ENCODE results near the gene P2RY2.
"Not testable (repeated sequence)": the region's sequence is repeated elsewhere in the genome, so short reads cannot be mapped to it uniquely, and the experiment has no call there.

The P2RY2 gene

DNA sequence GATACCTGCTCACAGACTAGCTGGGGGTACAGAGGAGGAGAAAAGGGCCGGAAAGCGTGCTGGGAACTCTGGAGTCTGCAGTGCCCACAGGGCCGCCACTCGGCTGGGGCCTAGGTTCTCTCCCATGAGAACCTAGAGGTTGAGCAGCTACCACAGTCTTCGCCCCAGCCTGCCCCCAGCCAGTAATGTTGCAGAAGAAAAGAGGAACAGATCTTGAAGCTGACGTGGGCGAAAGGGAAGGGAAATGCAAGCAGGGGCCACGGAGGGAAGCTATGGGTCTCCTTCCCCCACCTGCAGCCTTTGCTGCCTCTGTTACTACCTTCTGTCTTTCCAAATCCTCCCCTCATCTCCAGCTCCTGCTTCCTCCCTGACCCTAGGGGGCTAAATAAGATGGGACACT is 28.8 kb upstream of the P2RY2 start:
- no peak for DNase-seq

DNA sequence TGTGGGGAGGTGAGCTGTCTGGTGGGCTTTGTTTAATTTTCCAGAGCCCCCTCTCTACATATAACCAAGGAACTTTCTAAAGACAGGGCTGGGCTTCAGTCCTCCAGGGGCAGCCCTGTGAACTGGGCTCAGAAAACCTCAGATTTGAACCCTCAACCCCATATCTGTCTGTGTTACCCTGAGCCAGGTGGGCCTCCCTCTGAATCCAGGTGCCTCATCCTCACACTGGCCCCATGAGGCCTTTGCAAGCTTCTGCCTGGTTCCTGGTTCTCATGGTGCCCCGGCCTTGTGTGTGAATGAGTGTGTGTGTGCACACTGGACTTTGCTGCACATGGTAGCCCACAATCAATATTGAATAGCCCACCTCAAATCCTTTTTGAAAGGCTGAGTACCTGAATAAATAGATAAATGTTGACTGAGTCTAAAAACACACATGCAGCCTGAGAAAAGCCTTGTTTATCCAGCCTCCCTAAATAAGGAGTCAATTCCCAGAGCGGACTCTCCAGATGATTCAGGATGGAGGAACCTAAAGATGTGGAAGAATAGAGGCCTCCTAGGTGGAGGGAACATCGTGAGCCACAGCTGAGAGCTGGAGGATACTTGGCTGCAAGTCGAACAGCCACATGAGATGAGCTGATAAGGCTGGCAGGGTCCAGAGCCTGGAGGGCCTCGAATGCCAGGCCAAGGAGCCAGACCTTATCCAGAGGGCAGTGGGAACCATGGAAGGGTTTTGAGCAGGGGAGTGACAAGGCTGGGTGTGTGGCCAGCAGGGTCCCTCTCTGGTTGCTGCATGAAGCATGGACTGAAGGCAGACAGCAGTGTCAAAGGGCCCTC is 28.1 kb upstream of the P2RY2 start:
- DNase-seq, result no peak

DNA sequence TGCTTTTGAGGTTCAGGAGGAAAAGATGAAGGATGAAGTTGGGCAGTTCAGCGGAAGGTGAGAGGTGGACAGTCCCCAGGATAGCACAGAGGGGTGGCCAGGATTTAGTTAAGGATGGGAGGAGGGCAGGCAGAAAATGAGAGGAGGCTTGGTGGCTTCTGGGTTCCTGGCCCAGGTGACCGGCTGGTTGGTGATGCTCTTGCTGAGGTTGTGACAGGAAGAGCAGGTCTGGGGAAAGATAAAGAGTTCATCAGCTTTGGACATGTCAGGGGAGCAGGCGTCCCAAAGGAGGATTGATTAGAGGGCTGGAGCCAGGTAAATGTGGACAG is 27.6 kb upstream of the P2RY2 start:
- no peak for DNase-seq

GRCh38 chr11:73191151-73191550 is 26.9 kb upstream of the P2RY2 start:
- DNase-seq, result no peak

GRCh38 chr11:73192272-73192671 is 25.8 kb upstream of the P2RY2 start:
- no peak for DNase-seq

GRCh38 chr11:73193251-73194033 is 24.6 kb upstream of the P2RY2 start:
- DNase-seq, result no peak

DNA sequence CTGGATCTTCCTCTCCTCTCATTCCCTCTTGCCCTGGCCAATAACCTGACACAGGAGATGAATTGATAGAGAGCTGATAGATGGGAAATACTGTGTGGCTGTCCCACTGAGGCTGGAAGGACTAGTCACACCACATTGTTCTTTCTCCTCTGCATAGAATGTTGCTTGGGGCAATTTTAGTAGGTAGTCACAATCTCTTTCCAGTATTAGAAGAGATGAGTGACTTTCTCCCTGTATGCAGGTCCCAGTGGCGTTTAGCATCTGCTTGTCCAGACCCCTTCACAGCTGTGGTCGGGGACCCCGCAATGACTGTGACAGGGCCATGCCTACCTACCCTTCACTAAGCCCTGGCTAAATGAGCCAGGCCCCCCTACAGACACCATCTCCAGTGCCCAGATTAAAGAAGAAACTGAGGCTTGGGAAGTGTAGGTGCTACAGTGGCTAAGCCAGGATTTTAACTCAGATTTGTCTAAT is 24.0 kb upstream of the P2RY2 start:
- DNase-seq, result no peak

GRCh38 chr11:73194593-73194992 is 23.5 kb upstream of the P2RY2 start:
- DNase-seq, result no peak

DNA sequence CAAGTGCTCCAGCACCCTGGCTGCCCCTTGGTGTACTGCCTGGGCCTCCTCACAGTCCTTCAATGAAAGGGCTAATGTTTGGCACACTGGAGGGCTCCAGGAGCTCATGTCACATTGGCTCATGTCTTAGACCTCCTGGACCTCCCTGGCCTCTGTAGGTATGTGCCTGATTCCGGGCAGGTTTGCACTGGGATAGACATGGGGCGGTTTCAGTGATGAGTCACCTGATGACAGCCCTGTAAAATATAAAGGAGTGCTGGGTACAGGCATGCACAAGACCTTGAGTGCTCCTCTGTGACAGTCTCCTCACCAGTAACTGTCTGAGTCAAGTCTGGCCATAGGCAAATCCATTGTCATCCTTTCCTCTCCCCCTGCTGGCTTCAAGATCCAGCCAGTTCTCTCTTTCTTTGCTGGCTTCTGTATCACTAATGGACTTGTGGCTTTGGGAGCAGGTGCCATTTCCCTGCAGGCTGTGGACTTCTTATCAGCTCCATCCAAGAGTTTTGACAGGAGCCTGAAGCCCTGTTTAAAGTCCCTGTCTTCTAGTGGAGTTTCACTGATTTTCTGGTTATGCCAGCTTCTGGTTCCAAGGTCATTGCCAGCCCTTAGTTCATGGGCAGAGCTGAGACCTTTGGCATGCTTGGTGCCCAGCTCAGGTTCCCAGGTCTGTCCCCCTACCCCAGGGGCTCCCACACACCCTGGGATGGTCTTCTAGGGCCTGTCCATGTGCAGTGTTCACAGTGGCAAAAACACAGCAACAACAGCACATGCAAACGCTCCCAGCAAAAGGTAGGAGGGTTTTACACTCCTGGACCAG is 22.7 kb upstream of the P2RY2 start:
- no peak for DNase-seq

DNA sequence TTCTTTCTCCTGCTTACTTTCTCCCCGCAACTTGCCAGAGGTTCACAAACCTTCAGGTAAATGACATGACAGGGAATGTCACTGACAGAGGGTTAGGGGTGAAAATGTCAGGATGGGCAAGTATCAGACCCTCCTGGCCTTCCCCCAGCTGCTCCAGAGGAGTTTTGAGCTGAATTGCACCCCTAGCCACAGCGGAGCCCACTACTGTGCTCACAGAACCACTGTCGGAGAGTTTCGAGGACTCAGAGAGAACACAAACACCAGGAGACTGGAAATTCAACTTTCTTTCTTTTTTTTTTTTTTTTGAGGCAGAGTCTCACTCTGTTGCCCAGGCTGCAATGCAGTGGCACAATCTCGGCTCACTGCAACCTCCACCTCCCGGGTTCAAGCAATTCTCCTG is 21.5 kb upstream of the P2RY2 start:
- DNase-seq, result no peak

GRCh38 chr11:73197348-73197747 is 20.7 kb upstream of the P2RY2 start:
- DNase-seq, result no peak

DNA sequence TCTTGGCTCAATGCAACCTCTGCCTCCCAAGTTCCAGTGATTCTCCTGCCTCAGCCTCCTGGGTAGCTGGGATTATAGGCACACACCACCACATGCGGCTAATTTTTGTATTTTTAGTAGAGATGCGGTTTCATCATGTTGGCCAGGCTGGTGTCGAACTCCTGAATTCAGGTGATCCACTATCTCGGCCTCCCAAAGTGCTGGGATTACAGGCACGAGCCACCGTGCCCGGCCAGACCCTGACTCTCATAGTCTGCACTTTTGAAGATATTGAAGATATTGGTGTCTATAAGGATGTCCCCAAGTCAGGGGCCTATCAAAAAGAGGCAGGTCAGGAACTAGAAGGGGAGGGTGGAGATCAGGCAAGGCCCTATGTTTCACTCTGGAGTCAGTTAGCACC is 20.3 kb upstream of the P2RY2 start:
- not testable (repeated sequence) for DNase-seq

DNA sequence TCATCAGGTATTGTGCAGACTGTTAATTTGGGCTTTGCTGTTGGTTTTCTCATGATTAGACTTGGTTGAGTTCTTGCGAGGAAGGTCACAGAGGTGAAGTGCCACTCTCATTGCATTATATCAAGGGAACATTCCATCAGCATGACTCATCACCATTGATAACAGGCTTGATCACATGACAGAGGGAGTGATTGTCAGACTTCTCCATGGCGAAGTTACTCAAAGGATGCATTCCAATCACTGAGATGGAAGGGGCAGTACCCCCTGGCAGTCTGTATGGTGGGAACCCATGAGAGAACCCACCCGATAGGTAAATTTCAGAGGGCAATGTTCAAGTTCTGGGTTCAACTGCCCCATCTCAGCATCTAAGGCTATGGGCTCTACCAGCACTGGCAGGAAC is 19.4 kb upstream of the P2RY2 start:
- no peak for DNase-seq

DNA sequence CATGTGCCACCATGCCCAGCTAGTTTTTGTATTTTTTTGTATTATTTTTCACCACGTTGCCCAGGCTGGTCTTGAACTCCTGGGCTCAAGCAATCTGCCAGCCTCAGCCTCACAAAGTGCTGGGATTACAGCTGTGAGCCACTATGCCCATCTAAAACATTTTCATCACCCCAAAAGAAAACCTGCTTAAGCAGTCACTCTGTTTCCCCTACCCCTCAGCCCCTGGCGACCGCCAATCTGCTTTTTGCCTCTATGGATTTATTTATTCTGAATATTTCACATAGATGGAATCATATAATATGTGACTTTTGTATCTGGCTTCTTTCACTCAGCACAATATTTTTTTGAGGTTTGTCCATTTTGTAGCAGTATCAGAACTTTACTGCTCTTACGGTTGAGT is 18.6 kb upstream of the P2RY2 start:
- no peak for DNase-seq

DNA sequence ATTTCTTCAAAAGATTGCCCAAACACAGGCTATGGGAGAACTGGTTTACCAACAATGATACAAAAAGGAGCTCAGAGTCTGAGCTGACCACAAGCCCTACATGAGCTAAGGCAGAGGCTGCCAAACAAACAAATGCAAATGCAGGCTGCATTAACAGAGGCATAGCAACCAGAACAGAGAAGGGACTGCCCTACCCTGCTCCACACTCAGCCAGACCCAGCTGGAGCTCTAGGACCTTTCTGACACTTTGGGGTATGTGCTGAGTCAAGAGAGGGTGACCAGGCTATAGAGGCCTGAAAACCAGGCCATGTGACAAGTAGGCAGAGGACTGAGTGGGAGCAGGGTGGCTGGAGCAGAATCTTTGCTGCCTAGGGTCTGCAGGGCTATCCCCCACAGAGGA is 17.8 kb upstream of the P2RY2 start:
- DNase-seq, result no peak

GRCh38 chr11:73201249-73201648 is 16.8 kb upstream of the P2RY2 start:
- no peak for DNase-seq

GRCh38 chr11:73201888-73202780 is 15.9 kb upstream of the P2RY2 start:
- DNase-seq, result no peak

GRCh38 chr11:73203322-73203721 is 14.8 kb upstream of the P2RY2 start:
- no peak for DNase-seq

DNA sequence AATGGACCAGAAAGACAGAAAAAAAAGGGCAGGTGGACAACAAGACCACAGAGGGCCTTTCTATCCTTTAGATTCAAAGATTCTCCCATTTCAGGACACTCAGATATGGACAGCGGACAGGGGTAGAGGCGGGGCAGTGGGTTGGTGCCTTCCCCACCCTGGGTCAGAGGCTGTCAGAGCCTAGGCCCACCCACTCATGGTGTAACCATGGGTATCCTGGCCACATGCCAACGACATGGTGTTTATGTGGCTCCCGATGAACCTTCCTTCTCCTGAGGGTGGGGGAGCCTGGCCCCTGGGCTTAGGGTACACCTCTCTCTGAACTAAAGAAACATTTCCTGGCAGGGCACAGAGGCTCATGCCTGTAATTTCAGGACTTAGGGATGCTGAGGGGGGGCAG is 14.3 kb upstream of the P2RY2 start:
- no peak for DNase-seq

DNA sequence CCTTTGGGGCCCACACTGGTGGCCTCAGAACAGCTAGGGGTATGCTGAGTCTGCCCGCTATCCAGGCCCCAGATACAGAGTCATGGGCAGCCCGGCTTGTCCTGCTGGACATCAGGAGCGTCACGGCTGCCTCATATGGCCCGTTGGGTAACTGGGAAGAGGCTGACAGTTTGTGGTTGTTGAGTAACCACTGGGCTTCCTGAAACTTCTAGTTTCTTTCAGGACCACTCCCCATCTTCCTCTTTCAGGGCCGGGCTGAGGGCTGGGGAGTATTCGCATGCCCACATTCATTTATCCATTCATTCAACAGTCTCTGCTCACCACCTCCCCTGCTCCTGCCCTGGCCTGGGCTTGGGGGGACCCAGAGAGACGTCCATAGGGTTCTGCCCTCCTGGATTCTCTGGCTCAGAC is 13.4 kb upstream of the P2RY2 start:
- no peak for DNase-seq

- no peak for DNase-seq
Measured at GRCh38 chr11:73205661-73206343, 12.3 kb upstream of the P2RY2 start.

- DNase-seq, result no peak
Measured at GRCh38 chr11:73206801-73207200, 11.3 kb upstream of the P2RY2 start.

Measured in activated CD4-positive, alpha-beta T cell treated with anti-CD3 and anti-CD28 coated beads for 1 hour (primary cell).